ENCODE results near the gene IDI2.

Gene IDI2

DNA sequence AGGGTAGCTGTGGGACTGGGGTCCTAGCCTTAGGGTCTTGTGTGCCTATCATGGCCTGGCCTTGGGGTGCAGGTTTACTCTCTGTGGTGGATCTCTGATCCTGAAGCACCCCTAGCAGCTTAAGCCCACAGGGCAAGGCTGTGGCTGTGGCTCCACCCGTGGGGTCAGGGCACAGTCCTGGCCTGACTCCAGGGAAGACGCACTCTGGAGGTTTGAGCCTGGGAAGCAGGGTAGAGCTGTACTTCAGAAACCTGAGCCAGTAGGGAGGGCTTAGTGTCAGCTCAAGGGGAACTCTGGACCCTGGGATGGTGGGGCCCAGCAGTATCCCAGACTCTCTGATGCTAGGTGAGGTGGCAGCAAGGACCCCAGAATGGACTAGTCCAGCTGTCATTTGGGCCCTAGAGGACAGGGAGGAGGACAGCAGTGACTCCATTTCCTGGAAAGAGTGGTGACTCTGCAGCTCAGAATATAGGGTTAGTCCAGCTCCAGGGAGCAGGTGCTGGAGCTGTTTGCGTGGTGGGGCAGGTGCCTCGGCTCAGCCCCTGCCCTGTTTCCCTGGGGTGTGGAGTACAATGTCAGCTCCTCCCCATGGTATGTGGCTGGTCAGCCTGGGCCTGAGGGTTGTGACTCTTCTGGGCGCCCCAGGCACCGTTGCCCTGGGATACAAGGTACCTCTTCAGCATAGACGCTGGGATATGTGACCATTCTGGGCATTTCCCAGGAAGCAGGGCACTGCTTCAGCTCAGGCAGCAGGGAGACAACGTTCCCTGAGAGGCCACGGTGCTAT lies 21.6 kb downstream of the IDI2 start:
- no peak for DNase-seq

DNA sequence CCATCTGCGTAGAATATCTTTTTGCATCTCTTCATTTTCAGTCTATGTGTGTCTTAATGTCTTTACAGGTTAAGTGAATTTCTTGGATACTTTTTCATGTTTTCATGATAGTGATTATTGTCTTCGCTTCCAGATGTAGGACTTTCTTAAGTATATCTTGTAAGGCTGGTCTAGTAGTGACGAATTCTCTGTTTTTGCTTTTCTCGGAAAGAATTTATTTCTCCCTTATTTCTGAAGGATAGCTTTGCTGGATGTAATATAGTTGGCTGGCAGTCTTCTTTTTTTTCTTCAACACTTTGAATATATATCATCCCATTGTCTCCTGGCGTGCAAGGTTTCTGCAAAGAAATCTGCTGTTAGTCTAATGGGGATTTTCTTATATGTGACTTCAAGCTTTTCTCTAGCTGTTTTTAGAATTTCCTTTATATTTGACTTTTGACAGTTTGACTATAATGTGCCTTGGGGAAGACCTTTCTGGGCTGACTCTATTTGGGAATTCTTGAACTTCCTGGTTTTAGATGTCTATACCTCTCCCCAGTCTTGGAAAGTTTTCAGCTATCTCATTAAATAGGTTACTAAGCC lies 23.1 kb downstream of the IDI2 start:
- no peak for DNase-seq

DNA sequence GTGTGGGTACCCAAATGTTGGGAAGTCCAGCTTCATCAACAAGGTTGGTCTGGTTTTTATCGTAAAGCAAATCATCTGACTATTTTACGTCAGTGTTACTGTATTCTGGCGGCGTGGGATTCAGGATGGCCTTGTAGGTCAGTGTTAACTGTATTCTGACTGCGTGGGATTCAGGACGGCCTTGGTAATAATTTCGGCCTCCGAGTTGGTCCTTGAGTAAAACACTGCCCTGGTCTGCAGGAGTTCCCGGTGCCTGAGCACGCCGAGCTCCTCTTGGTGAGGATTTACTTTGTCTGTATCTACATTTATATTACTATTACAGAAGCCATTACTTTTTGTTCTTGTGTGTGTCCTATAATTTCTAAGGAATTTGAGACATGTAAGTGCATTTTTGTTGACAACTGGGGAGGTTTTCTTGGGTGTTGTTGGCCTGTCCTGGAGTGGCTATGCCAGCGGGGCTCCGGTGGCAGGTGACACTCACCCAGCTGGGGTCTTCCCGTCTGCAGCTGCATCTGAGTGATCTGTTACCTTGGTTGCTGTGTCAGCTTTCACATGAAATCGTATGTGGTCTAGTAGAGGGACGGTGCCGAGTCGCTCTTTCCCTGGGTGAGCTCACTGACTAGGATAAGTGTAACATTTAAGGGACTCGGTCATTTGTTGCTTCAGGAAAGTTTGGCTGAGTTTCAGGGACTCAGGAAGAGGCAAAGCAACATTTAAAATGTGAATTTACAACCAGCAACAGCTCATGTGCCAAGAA lies 28.2 kb downstream of the IDI2 start:
- DNase-seq = no peak

DNA sequence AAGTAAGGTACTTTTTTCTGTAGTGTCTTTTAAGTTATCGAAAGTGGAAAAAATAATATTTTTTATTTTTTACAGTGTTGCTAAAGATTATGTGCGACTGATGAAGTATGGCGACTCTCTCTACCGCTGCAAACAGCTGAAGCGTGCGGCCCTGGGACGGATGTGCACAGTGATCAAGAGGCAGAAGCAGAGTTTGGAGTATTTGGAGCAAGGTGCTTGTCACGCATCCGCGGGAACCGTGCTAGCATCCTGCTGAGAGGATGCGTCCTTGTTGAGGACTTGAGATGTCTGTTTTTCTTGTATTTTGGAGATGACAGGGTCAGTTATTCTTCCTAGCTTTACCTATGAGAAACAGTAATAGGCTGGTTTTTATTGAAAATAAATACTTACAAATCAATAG lies 29.6 kb downstream of the IDI2 start:
- no peak for DNase-seq

DNA sequence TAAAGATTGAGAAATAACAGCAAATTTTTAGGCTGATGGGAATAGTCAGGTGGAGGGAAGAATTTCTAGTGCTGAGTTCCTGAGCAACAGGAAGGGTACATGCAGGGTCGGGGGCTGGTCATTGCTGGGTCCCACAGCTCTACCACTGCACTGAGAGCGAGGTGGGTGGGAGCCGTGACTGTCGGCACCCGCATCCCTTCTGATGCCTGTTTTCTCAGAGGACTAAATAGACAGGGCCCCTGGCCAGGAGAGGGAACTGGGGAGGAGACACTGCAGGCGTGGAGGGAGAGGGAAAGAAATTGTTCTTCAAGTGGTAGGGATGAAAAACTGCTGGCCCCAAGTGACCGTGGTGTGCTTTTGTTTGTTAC lies 30.1 kb downstream of the IDI2 start:
- DNase-seq = no peak

DNA sequence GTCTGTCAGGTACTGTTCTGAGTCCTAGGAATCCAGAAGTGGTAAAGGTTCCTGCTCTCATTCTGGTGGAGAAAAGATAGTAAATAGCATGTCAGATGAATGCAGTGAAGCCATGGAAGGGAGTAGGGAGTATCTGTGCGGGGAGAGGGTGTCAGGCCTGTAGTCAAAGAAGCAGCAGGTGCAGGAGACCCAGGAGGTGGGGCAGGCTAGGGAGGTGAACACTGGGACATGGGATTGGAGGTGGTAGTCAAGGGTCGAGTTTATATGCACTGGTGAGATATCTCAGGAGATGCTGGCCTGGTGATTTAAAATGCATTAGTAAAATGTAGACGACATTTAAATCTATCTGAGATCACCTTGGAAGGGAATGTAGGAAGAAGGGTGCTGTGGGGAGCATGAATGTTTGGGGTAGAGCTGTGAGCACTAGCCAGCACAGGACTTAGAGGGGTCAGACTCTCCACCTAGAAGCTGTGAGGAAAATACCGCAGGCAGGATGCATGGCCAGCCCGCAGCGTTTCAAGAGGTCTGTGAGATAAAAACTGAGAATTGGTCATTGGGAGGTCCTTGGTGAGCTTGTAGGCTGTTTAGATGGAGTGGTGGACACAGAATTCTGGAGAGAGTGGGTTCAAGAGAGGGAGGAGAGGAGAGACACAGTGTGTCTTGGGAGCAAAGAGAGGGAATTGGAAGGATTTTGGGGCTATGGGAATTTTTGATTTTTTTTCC lies 30.7 kb downstream of the IDI2 start:
- DNase-seq = no peak

DNA sequence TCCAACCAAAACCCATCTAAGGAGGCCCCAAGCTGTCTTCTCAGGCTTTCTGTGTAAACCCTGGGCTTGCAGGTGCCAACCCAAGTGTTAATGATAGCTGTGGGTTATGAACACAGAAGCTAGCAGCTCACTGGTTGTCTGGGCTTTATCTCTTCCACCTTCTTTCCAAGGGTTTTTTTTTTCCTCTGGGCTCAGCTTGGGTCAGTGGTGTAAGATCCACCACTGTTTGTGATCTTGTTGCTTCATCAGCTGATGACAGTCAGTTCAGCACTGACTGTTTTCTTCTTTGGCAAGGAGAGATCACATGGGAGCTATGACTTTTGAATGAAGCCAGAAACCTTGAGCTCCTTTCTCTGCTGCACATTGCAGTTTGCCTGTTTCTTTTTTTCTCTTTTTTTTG lies 32.8 kb downstream of the IDI2 start:
- no peak for DNase-seq

DNA sequence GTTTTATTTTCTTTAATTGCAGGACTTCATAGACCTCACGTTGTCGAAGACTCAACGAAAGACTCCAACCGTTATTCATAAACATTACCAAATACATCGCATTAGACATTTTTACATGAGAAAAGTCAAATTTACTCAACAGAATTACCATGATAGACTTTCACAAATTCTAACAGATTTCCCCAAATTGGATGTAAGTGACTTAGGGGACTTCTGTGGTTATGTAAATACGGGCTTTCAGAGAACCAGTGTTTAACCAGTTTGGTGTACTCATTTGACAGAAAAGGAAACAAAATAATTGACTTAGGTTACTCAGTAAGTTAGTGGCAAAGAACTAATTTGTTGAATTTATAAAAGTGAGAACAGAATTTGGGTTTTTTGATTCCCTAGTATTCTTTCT lies 33.2 kb downstream of the IDI2 start:
- no peak for DNase-seq

DNA sequence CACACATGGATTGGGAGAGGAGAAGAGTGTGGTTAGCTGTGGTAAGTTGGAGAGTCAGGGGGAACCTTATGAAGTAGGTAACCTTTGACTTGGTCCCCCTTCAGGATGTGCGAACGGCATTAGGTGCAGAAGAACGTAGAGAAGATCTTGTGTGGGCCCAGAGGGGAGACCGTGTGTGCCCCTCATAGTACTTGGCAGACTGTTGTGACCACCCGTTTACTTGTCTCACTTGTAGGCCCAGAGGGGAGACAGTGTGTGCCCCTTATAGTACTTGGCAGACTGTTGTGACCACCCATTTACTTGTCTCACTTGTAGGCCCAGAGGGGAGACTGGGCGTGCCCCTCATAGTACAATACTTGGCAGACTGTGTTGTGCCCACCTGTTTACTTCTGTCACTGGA lies 34.9 kb downstream of the IDI2 start:
- DNase-seq = no peak

DNA sequence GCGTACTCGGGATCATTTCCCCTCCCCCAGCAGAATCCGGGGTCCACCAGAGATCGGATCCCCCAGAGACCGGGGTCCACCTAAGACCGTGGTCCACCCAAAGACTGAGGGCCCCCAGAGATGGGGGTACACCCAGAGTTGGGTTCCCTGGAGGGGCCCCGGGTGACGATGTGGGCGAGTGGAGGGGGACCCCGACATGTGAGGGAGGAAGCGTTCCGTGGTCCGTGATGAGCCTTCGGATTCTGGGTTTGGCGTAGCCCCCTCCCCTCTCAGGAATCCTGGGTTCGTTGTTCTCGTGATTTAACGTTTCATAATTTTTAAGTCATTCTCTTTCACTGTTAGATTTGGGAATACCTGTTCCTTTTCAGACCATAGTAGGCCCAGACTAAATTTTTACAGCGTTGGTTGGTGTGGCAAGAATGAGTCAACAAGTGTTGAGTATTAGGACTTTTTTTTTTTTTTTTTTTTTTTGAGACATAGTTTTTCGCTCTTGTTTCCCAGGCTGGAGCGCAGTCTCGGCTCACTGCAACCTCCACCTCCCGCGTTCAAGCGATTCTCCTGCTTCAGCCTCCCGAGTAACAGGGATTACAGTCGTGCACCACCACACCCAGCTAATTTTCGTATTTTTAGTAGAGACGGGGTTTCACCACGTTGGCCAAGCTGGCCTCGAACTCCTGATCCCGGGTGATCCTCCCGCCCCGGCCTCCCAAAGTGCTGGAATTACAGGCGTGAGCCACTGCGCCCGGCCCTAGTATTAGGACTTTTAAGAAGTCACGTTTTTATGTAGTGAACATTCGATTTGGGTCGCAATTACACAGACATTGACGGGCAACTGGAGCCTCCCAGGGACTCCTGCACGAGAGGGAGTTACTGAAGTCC lies 36.8 kb downstream of the IDI2 start:
- peak; percentile 53 for DNase-seq

DNA sequence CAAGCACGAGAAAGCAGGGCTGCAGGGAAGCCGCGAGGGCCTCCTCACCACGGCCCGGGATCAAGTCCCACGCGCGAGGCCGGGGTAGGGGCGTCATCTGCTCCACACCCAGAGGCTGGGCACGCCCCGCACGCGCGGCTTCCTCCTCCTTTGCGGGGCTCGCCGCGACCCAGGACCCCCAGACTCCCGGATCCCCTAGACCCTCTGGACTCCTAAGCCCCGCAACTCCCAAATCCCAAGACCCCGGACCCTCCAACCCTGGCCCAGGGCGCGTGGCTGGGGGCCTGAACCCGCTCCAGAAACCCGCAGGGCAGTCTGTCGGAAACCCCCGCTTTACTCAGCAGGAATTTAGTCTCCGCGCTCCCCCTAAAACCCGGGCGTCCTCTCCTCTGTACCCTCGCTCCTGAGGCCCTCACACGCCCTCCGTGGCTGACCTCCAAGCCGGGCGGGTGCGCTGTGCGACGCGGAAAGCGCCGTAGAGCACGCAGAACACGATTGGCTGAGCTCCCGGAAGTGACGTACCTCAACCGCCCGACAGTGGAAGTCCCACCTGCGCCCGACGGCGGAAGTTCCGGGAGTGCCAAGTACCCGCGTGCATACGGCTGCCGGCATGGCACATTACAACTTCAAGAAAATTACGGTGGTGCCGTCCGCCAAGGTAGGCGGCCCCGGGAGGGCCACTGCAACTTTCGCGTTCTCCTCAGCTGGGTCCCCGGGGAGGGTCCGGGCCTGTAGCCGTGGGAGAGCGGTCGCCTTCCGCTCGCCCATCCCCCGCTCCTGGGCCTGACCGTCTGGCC lies 37.6 kb downstream of the IDI2 start, which contains the start of gene GTPBP4:
GTPBP4 (plus strand) TSS at position 565 of the 797 bp plus-strand sequence; CDS start at position 611, 46 bp downstream.
- DNase-seq = peak; percentile 96

DNA sequence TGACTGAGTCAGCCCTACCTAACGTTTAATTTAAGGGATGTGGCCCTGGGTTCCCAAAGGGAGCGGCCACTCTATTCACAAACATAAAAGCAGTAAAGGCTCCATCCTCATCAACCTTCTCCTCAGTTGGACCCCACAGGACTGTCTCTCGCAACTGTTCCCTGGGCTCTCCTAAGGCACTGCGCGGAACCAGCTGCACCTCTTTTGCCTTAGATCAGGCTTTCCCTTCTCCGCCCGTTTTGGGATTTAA lies 38.1 kb downstream of the IDI2 start:
- DNase-seq = no peak

DNA sequence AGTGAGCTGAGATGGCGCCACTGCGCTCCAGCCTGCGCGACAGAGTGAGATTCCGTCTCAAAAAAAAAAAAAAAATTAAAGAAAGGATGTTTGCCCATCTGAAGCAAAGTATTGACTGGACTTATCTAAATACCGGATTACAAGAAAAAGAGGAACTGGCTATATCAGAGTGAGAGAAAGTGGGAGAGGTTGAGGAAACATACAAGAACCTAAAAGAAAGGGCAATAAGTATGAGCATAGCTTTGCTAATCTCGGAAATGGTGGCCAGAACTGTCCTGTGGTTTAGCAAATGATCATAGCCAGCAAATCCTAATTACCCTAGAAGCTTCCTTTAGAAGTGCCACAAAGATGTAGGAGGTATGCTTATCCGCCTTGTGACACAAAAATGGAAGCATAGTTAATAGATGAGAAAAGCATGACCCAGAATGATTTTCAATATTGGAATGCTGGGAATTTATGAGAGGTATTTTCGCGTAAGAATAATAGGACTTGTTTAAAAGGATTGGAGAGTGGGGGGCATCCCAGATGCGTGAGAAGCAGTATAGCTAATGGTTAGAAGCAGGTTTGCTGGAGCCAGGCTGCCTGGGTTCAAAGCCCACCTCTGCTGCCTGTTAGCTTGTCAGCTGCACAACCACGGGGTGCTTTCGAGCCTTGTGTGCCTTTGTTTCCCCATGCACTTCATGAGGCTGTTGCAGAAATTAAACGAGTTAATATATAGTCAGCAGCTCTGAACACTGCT lies 38.6 kb downstream of the IDI2 start:
- no peak for DNase-seq

DNA sequence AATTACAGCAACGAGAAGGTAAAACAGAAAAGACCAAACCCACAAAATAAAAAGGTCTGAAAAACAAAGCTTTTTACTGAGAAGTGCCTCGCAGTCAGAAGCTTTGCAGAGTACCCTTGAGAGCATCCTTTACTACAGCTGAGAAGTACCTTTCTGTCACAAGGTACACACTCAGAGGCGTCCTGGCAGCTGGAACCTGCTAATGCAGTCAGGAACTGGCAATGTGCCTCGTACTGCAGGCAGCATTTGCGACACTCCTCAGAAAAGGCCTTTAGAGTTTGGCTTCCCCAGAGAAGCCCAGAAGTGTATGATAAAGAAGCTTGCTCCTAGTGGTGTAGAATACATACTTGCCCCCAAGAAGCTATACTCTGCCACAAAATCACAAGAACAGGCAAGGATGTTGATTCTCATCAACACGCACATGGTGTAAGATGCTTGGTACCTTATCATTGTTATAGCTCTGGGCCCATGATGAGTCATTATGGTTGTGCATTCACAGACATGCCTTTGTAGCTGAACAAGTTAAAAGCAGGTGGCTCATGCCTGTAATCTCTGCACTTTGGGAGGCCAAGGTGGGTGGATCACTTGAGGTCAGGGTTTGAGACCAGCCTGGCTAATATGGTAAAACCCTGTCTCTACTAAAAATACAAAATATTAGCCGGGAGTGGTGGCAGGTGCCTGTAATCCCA lies 39.4 kb downstream of the IDI2 start:
- no peak for DNase-seq

DNA sequence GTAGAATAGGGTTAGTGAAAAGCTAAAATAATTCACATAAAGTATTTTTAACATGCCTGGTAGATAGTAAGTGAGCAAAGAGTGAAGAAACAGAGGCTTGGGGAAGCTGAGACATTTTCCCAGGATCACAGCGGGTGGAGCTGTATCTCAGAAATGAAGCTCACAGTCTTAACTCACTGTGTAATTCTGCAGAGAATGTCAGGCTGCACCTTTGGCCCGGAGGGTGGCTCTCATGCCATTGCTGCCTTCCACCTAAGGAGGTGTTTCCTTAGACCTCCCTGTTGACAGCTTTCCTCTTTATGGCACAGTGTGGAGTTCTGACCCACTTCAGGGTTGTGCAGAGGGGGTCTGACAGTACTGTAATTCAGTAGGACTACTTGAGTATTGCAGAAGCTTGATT lies 40.3 kb downstream of the IDI2 start:
- DNase-seq = no peak

DNA sequence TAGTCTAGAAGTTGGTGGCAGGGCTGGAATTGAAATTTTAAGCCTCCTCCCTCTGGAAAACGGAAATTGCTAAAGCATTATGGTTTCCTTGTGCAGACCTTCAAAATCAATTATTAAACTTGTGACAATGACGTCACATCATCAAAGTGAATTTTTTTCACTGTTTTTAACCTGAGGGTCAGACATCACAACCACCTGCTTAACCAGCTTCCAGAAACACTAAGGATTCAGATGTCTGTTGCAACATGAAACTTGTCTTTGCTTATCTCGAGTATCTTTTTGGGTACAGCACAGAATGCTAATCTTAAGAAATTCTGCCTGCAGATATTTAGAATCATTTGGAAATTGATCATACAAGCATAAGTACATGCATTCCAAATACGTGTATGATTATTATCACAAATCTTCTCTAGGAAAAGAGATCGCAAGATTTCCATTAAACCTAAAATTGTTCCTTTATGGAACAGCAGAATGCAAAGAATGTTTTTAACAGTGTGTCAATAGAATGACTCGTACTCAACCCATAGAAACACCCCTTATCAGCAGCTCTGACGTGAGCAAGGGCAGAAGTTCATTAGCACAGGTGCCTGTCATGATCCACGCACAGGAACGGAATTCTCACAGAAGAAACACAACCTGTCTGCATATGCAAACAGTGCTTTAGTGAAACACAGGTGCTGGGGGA lies 41.5 kb downstream of the IDI2 start:
- DNase-seq = no peak

DNA sequence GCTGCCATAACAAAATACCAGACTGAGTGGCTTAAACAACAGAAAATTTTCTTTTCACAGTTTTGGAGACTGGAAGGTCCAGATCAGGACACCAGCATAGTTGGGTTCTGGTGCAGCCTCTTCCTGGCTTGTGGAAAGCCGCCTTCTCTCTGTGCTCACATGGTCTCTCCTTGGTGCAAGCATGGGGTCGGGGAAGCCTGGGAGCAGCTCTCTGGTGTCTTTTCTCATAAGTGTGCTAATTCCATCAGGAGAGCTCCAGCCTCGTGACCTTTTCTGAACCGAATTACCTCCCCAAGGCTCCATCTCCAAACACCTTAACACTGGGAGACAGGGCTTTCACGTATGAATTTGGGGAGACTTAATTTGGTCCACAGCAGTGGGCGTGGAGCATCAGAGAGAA lies 42.3 kb downstream of the IDI2 start:
- DNase-seq = no peak

DNA sequence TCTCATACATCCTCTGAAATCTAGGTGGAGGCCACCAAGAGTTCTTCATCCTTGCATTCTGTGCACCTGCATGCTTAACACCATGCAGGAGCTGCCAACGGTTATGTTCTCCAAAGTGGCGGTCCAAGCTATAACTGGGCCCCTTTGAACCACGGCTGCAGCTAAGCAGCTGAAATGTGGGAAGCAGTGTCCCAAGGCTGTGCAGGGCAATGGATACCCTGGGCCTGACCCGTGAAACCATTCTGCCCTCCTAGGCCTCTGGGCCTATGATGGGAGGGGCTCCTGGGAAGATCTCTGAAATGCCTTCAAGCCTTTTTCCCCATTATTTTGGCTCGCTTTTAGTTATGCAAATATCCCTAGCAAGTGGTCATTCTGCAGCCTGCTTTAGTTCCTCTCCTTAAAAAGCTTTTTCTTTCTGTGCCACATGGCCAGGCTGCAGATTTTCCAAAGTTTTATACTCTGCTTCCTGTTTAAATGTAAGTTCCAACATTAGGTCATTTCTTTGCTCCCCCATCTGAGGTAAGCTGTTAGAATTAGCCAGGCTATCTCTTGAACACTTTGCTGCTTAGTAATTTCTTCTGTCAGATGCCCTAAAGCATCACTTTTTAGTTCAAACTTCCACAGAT lies 45.1 kb downstream of the IDI2 start:
- no peak for DNase-seq

DNA sequence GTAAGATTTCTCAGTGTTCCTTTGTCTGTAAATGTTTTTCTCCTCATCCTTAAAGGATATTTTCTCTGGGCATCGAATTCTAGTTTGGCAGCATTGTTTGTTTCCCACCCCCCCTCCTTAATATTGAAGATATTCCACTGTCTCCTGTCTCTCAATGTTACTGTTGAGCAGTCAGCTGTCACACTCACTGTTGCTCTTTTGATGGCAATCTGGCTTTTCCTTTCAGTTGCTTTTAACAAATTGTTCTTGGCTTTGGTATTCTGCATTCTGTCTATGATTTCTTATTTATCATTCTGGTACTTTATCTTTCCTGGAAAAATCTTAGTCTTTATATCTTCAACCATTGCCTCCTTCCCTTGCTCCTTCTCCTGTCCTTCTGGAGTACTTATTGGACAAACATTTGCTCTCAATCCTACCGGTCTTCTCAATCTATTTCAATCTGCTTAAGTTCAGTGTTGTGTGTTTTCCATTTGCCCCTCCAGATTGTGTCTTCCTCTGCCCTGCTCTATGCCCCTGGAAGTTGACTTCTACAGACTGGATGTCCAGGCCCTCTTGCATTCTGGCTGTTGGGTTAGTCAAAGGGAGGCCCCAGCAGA lies 46.7 kb downstream of the IDI2 start:
- DNase-seq = no peak
